GM13977 (cell line): ENCODE data around the gene FGD3.

Experiments used
- DNase-seq: peaks from one replicate; pipeline ENCODE4 v3.0.0; 2012; ENCODE audit warnings: low spot score
- in situ Hi-C: fragments of 300-500 bp; cut with MboI; formaldehyde crosslinking; loops from one replicate; pipeline ENCODE4 v1.12.0; 2022; ENCODE audit warnings: low sequenced_read_pairs, low pct_unique_long_range_greater_than_20kb, mixed read lengths, inconsistent platforms; ENCODE audit not compliant: unreplicated experiment
- TF ChIP-seq, protein P1 (sequence below): IDR thresholded peaks from 2 replicates; pipeline ENCODE4 v1.5.1; 2012; ENCODE audit warnings: mild to moderate bottlenecking, control low read depth; ENCODE audit not compliant: insufficient read depth; ENCODE audit errors: extremely low read depth, missing control alignments

FGD3 gene

DNA sequence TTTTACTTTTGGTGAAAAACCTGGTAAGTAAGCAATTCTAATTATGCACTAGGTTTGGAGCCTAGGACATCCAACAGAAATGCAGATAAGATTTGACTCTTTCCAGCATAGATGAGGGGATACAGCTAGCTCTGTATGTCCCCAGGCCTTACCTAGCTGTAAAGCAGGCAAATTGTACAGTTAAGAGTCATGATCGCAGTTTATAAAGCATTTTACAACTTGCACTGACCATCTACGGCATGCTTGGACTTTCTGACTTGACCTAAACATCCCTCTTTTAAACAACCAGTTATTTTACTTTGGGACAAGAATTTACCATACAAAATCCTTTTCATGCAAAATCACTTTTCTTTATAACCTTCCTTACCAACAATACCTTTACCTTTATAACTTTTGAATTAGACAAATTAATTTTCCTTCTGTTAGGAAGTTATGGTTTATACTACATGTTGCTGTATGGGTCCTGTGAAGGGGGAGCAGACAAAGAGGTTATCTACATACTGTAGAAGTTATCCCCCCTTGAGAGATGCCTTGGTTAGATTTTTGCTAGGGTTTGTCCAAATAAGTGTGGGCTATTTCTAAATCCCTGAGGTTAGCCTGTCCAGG is 36.8 kb downstream of the FGD3 start:
- in situ Hi-C loops: no loop called here
- DNase-seq: no peak
- TF ChIP-seq, protein P1, sequence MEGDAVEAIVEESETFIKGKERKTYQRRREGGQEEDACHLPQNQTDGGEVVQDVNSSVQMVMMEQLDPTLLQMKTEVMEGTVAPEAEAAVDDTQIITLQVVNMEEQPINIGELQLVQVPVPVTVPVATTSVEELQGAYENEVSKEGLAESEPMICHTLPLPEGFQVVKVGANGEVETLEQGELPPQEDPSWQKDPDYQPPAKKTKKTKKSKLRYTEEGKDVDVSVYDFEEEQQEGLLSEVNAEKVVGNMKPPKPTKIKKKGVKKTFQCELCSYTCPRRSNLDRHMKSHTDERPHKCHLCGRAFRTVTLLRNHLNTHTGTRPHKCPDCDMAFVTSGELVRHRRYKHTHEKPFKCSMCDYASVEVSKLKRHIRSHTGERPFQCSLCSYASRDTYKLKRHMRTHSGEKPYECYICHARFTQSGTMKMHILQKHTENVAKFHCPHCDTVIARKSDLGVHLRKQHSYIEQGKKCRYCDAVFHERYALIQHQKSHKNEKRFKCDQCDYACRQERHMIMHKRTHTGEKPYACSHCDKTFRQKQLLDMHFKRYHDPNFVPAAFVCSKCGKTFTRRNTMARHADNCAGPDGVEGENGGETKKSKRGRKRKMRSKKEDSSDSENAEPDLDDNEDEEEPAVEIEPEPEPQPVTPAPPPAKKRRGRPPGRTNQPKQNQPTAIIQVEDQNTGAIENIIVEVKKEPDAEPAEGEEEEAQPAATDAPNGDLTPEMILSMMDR: no peak

DNA sequence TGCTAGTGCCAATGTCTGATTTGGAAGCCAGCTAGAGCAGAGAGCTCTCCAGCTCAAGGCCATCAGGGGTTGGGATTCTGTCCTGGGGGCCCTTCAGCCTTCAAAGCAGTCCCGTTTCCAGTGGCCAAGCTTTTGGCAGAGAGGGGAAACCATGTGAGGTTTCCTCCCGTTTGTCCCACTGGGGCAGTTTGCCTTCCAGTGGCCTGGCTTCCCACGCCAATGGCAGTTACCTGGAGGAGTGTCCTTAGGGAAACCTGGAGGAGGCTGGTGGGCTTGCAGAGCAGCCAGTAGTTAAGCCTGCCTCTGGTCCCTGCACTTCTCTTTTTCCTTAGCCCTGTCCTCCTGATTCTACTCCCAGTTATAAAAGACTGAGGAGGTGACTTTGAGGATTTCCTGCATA is 37.7 kb downstream of the FGD3 start:
- in situ Hi-C loops: no loop called here
- TF ChIP-seq, protein P1: no peak
- no peak for DNase-seq

DNA sequence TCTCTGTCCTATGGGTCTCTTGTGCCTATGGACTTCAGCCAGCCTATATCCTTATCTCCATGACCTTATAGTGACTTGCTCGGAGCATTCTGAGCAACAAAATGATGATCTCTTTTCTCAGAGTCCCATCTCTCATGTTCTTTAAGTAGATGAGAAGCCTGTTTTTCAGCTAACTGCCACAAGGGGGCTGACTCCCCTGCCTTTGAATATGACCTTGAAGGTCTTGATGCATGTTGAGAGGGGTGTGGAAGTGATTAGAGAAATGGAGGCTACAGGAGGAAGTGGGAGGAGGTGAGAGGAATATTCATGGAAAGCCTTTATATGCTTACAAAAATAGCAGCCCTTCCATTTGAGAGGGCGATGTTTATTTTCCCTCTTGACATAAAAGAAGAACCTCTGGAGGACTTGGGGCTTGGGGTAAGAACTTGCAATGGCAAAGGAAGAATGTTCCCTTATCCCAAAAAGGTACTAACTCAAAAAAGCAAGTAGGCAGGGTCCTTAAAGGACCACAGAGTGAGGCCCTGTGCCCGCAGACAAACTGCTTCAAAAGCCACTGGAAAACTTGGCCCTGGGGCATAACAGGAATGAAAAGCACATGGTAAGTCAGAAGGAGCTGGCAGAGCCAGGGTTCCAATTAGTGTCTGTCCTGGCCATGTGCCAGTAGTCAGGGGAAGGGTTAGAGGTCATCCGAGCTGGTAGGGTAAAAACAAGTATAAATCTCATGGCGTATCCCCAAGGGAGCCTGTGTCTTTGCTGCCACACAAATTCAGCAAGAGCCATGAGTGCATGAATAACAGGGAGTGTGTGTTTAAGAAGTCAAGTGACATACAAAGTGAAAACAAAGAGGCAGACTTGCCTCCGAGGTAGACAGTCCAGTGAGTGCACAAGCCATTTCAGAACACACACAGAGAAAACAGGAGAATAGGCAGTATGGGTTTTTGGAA is 39.1 kb downstream of the FGD3 start:
- in situ Hi-C loops: no loop called here
- no peak for DNase-seq
- TF ChIP-seq, protein P1: peak; percentile 40

DNA sequence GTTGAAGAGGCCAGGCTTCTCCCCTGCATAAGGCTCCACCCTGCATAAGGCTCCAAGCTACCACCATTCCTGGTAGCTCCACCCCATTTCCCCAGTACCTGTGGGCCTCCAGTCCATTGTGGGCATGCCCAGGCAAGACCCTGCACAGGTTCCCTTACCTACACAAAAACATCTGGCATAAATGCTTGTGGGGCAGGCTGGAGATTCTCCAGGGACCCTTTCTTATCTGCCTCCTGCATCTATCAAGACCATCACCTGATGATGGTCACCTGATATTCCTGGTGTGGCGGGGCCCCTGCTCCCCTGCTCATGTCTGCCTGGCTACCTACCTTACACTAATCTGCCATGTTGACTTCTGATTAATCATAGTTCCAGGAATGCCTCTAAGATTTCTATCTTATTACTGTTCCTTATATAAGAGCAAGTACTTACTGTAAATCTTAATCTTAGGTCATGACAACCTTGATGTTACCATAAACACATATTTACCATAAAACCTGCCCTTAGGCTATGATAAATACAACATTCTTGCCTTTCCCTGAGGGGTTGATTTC is 41.0 kb downstream of the FGD3 start:
- in situ Hi-C loops: no loop called here
- no peak for DNase-seq
- TF ChIP-seq, protein P1: no peak

DNA sequence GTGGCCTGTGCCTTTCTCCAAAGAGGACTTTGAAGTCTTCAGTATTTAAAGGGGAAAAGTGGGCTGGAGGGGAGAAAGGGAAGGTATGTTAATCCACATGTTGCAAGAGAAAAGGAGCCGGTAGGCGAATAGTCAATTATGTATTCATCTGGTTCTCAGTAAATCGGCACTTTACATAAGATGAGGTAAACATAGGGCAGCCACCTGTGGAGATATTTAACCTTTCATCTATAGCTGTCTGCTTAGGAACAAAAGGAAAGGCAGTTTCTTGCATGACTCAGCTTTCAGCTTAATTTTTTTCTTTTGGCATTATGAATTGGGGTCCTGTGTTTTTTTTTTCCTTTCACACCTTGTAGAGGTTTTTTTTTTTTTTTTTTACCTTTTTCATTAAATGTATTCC is 42.2 kb downstream of the FGD3 start:
- TF ChIP-seq, protein P1: no peak
- DNase-seq: no peak
- in situ Hi-C loops: no loop called here

DNA sequence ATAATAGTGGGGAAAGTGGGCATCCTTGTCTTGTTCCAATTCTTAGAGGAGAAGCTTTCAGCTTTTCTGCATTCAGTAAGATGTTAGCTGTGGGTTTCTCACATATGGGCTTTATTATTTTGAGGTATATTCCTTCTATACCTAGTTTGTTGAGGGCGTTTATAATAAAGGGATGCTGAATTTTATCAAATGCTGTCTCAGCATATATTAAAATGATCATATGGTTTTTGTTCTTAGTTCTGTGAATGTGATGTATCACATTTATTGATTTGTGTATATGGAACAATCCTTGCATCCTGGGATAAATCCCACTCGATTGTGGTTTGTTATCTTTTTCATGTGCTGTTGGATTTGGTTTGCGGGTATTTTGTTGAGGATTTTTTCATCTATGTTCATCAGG is 43.1 kb downstream of the FGD3 start:
- TF ChIP-seq, protein P1: no peak
- in situ Hi-C loops: no loop called here
- DNase-seq: no peak
